ENCODE data around the gene SPESP1. TPM values are rescaled to one million over a fixed set of nuclear protein-coding genes. Genes with fewer than 3 reads are reported as not detected.

Gene SPESP1
- total and polyA plus RNA-seq, 9 donors = 1.5 to 12.1 (median 3.1) TPM

DNA sequence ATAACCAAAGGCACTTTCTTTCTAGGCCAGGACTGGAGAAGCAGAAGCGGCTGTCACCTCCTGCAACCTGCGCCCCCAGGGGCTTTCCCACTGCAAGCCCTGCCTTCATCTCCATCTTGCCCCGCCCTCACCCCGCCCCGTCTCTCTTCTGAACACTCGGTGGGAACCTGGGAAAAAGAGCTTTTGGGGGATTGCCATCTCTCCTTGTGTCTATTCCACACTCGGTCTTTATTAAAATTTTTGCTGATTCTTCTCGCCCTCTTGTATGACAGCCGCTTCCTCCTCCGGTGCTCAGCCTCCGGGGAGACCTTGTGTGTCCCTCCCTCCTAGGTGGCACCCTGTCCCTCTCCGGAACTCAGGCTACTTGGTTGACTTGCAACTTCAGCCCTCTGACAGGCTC, 41.9 kb upstream of the SPESP1 start:
- no peaks in the 10 kb centered on the region for H3K9me3 ChIP-seq
- TF ChIP-seq EP300 (IDR thresholded peaks at IDR 0.05) (no peak), POLR2A (IDR thresholded peaks at IDR 0.05) (no peak)
- TF ChIP-seq, protein P1, sequence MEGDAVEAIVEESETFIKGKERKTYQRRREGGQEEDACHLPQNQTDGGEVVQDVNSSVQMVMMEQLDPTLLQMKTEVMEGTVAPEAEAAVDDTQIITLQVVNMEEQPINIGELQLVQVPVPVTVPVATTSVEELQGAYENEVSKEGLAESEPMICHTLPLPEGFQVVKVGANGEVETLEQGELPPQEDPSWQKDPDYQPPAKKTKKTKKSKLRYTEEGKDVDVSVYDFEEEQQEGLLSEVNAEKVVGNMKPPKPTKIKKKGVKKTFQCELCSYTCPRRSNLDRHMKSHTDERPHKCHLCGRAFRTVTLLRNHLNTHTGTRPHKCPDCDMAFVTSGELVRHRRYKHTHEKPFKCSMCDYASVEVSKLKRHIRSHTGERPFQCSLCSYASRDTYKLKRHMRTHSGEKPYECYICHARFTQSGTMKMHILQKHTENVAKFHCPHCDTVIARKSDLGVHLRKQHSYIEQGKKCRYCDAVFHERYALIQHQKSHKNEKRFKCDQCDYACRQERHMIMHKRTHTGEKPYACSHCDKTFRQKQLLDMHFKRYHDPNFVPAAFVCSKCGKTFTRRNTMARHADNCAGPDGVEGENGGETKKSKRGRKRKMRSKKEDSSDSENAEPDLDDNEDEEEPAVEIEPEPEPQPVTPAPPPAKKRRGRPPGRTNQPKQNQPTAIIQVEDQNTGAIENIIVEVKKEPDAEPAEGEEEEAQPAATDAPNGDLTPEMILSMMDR (IDR thresholded peaks at IDR 0.05) = no peak
- H3K36me3 ChIP-seq = no peaks in the 10 kb centered on the region
- H3K27me3 ChIP-seq = no peaks in the 10 kb centered on the region
- H3K4me3 ChIP-seq = no peak overlapping the region
- 81 to 85% (median 81%) methylated on average over 12 of the region's 12 CpGs for WGBS, 3 donors
- no peaks in the 10 kb centered on the region for H3K4me1 ChIP-seq (ENCODE audit: insufficient read depth)
- intact Hi-C loops (cut with DNase I) = no loop called here
- H3K27ac ChIP-seq = no peak overlapping the region
- DNase-seq = no peak

DNA sequence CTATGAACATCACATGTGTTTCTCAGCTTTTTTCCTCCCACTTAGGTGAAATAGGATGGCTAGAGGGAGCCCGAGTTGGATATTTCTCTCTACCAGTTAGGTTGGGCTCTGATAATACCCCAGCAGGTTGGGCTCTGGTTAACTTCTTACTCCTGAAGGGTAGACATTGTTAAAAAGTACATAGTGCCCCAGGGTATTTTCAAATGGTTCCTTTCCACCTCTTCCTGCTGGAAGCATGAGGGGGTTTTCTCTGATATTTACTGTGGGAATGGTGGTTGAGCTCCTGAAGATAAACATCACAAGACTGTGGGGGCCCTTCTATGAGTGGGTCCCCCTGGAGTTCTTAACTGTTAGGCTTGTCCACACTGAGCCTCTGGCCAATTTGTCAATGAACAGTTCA, 36.1 kb upstream of the SPESP1 start:
- Histone ChIP-seq H3K4me3 (no peak overlapping the region), H3K4me1 (ENCODE audit: insufficient read depth) (no peaks in the 10 kb centered on the region), H3K27me3 (no peaks in the 10 kb centered on the region), H3K9me3 (no peaks in the 10 kb centered on the region), H3K36me3 (no peaks in the 10 kb centered on the region), H3K27ac (no peak overlapping the region)
- TF ChIP-seq, protein P1 (IDR thresholded peaks at IDR 0.05) = no peak
- DNase-seq = no peak
- 84 to 90% (median 85%) methylated on average over 1 of the region's 1 CpG for WGBS, 3 donors
- intact Hi-C loops (cut with DNase I) = no loop called here

- no peak for DNase-seq
- H3K9me3 ChIP-seq = no peaks in the 10 kb centered on the region
- H3K4me3 ChIP-seq = no peak overlapping the region
- intact Hi-C loops (cut with DNase I) = no loop called here
- H3K27me3 ChIP-seq = no peaks in the 10 kb centered on the region
- no peaks in the 10 kb centered on the region for H3K4me1 ChIP-seq (ENCODE audit: insufficient read depth)
- H3K36me3 ChIP-seq = no peaks in the 10 kb centered on the region
- no peak for TF ChIP-seq EP300 (IDR thresholded peaks at IDR 0.05)
- TF ChIP-seq POLR2A (IDR thresholded peaks at IDR 0.05) = no peak
- TF ChIP-seq, protein P1 (IDR thresholded peaks at IDR 0.05) = no peak
- H3K27ac ChIP-seq = no peak overlapping the region
These were observed 34.1 kb upstream of the SPESP1 start for GRCh38 chr15:68896178-68896577.

DNA sequence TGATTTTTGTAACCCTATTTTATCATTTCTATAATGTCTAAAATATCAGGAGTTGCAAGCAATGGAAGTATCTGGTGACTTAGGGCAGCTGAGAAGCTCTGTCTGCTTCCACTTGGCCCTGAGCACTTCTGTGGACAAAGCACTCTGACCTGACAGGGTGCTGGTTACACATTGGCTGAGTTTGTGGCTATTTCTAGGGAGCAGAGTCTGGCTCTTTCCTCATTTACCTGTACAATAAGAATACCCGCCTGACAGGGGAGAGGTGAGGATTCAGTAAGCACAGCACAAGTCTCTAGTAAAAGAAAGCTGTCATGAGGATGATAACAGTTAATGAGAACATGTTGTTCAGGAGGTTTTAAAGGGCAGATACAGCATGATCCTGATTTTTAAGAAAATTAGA, 33.3 kb upstream of the SPESP1 start:
- 90 to 100% (median 93%) methylated on average over 1 of the region's 1 CpG for WGBS, 3 donors
- Histone ChIP-seq H3K27ac (no peak overlapping the region), H3K36me3 (no peaks in the 10 kb centered on the region), H3K4me3 (no peak overlapping the region), H3K4me1 (ENCODE audit: insufficient read depth) (no peaks in the 10 kb centered on the region), H3K27me3 (no peaks in the 10 kb centered on the region), H3K9me3 (no peaks in the 10 kb centered on the region)
- DNase-seq = no peak
- TF ChIP-seq, protein P1 (IDR thresholded peaks at IDR 0.05) = no peak
- TF ChIP-seq POLR2A (IDR thresholded peaks at IDR 0.05) (no peak), EP300 (IDR thresholded peaks at IDR 0.05) (no peak)
- intact Hi-C loops (cut with DNase I) = no loop called here

DNA sequence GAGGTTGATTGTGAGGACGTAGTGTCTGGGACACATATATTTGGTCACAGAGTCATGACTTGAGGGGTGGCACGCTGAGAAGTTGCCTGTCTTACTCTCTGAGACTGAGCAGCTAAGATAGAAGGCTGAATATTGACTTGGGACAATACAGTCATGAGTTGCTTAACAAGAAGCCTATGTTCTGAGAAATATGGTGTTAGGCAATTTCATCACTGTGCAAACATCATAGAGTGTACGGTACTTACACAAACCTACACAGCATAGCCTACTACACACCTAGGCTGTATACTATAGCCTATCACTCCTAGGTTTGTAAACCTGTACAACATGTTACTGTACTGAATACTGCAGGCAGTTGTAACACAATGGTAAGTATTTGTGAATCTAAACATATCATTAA, 30.3 kb upstream of the SPESP1 start:
- TF ChIP-seq POLR2A (IDR thresholded peaks at IDR 0.05) (no peak), EP300 (IDR thresholded peaks at IDR 0.05) (no peak)
- TF ChIP-seq, protein P1 (IDR thresholded peaks at IDR 0.05) = no peak
- DNase-seq = no peak
- H3K27ac ChIP-seq = no peak overlapping the region
- H3K4me3 ChIP-seq = no peak overlapping the region
- H3K27me3 ChIP-seq = no peaks in the 10 kb centered on the region
- no peaks in the 10 kb centered on the region for H3K36me3 ChIP-seq
- 91 to 95% (median 92%) methylated on average over 3 of the region's 3 CpGs for WGBS, 3 donors
- H3K4me1 ChIP-seq (ENCODE audit: insufficient read depth) = no peaks in the 10 kb centered on the region
- intact Hi-C loops (cut with DNase I) = no loop called here
- no peaks in the 10 kb centered on the region for H3K9me3 ChIP-seq

Measured in ovary (tissue), 9 donors.